Breast epithelium (tissue), 4 donors: Measurements from ENCODE around the gene ZFP69B. TPM values are rescaled to one million over a fixed set of nuclear protein-coding genes. Genes with fewer than 3 reads are reported as not detected.

Source experiments
- DNase-seq, 2 donors: peaks; one replicate each; pipeline ENCODE4 v3.0.0-alpha.2; 2019; ENCODE audit warnings: low spot score in 2 of 2
- H3K27ac ChIP-seq, 2 donors: fragments of 200-600 bp; sonication (generic) in 1 of 2; one replicate each; pipeline ENCODE4 v1.5.1; 2016 to 2019; ENCODE audit warnings: mild to moderate bottlenecking in 1 of 2
- H3K27me3 ChIP-seq, 2 donors: fragments of 200-600 bp; sonication (generic) in 1 of 2; one replicate each; pipeline versions ENCODE4 v1.5.1 to v1.6.0; 2017 to 2019; ENCODE audit warnings: control low read depth in 1 of 2, mild to moderate bottlenecking in 1 of 2
- H3K36me3 ChIP-seq: fragments of 200-600 bp; one replicate; pipeline ENCODE4 v1.5.1; 2019
- H3K4me1 ChIP-seq, 2 donors: fragments of 200-600 bp; sonication (generic); one replicate each; pipeline ENCODE4 v1.5.1; 2016 to 2019; ENCODE audit warnings: control low read depth in 1 of 2
- H3K4me3 ChIP-seq, 3 donors: fragments of 200-600 bp; sonication (generic); 1 replicate in 2 of 3; 2 replicates in 1 of 3; pipeline ENCODE4 v1.5.1; 2016 to 2019; ENCODE audit warnings: mild to moderate bottlenecking in 3 of 3, moderate library complexity in 2 of 3
- H3K9me3 ChIP-seq, 2 donors: fragments of 200-600 bp; sonication (generic) in 1 of 2; one replicate each; pipeline ENCODE4 v1.5.1; 2016 to 2019; ENCODE audit warnings: control low read depth in 1 of 2
- CTCF ChIP-seq, 3 donors: fragments of 450-650 bp; IDR thresholded peaks; one replicate each; pipeline ENCODE4 v1.5.1; 2016 to 2017; ENCODE audit warnings: antibody characterized with exemption in 3 of 3, mild to moderate bottlenecking in 3 of 3, moderate library complexity in 3 of 3
- POLR2A ChIP-seq: fragments of 450-650 bp; IDR thresholded peaks from one replicate; pipeline ENCODE4 v1.6.1; 2016; ENCODE audit warnings: antibody characterized with exemption, mild to moderate bottlenecking, moderate library complexity
- POLR2AphosphoS5 ChIP-seq, 3 donors: sonication (generic); formaldehyde crosslinking; IDR thresholded peaks; one replicate each; pipeline ENCODE4 v1.6.1; 2017; ENCODE audit warnings: antibody characterized with exemption in 3 of 3
- intact Hi-C: fragments of 100-400 bp; cut with DNase I; formaldehyde crosslinking; loops from one replicate; pipeline ENCODE4 v1.15.1; 2023; ENCODE audit warnings: low total_unique reads
- total RNA-seq, 3 donors: library from RNA; depleted of rRNA; stranded (reverse); fragments of >200 nt; gene quantifications; one replicate each; pipeline ENCODE4 v1.1.0, GENCODE V29; 2016

The ZFP69B gene
- total RNA-seq, 3 donors from 2014 or later, result 0.96 to 2.6 (median 1.2) TPM

- no peak for DNase-seq
- TF ChIP-seq POLR2A, result no peak
- TF ChIP-seq POLR2AphosphoS5 (IDR thresholded peaks at IDR 0.05), result no peak
- no peak for TF ChIP-seq CTCF (IDR thresholded peaks at IDR 0.05)
- Histone ChIP-seq H3K27me3 (no peaks in the 10 kb centered on the region), H3K36me3 (no peaks in the 10 kb centered on the region), H3K27ac (no peak overlapping the region), H3K4me1 (no peaks in the 10 kb centered on the region), H3K4me3 (no peak overlapping the region), H3K9me3 (no peaks in the 10 kb centered on the region)
- intact Hi-C loops, result no loop called here
Measured at GRCh38 chr1:40422630-40423263, 27.5 kb upstream of the ZFP69B start.

GRCh38 chr1:40423264-40423642, 27.0 kb upstream of the ZFP69B start:
- H3K4me1 ChIP-seq, result no peaks in the 10 kb centered on the region
- TF ChIP-seq POLR2A (no peak), POLR2AphosphoS5 (IDR thresholded peaks at IDR 0.05) (no peak), CTCF (IDR thresholded peaks at IDR 0.05) (no peak)
- H3K27me3 ChIP-seq, result no peaks in the 10 kb centered on the region
- no peaks in the 10 kb centered on the region for H3K9me3 ChIP-seq
- intact Hi-C loops, result no loop called here
- no peaks in the 10 kb centered on the region for H3K36me3 ChIP-seq
- DNase-seq, result no peak
- no peak overlapping the region for H3K27ac ChIP-seq
- no peak overlapping the region for H3K4me3 ChIP-seq

GRCh38 chr1:40423951-40424618, 26.2 kb upstream of the ZFP69B start:
- H3K27ac ChIP-seq, result no peak overlapping the region
- no peaks in the 10 kb centered on the region for H3K36me3 ChIP-seq
- no peak for DNase-seq
- no peaks in the 10 kb centered on the region for H3K9me3 ChIP-seq
- H3K4me1 ChIP-seq, result no peaks in the 10 kb centered on the region
- intact Hi-C loops, result no loop called here
- H3K27me3 ChIP-seq, result no peaks in the 10 kb centered on the region
- H3K4me3 ChIP-seq, result no peak overlapping the region
- no peak for TF ChIP-seq POLR2A
- no peak for TF ChIP-seq POLR2AphosphoS5 (IDR thresholded peaks at IDR 0.05)

- Histone ChIP-seq H3K4me1 (no peaks in the 10 kb centered on the region), H3K4me3 (no peak overlapping the region), H3K9me3 (no peaks in the 10 kb centered on the region), H3K36me3 (no peaks in the 10 kb centered on the region), H3K27ac (no peak overlapping the region), H3K27me3 (no peaks in the 10 kb centered on the region)
- TF ChIP-seq POLR2A, result no peak
- no peak for TF ChIP-seq CTCF (IDR thresholded peaks at IDR 0.05)
- TF ChIP-seq POLR2AphosphoS5 (IDR thresholded peaks at IDR 0.05), result no peak
- no peak for DNase-seq
- intact Hi-C loops, result no loop called here
Measured at GRCh38 chr1:40425198-40425597, 25.1 kb upstream of the ZFP69B start.

- Histone ChIP-seq H3K4me1 (no peaks in the 10 kb centered on the region), H3K9me3 (no peaks in the 10 kb centered on the region), H3K4me3 (no peak overlapping the region), H3K36me3 (no peaks in the 10 kb centered on the region), H3K27ac (no peak overlapping the region), H3K27me3 (no peaks in the 10 kb centered on the region)
- no peak for DNase-seq
- intact Hi-C loops, result no loop called here
- TF ChIP-seq POLR2A, result no peak
- no peak for TF ChIP-seq POLR2AphosphoS5 (IDR thresholded peaks at IDR 0.05)
- TF ChIP-seq CTCF (IDR thresholded peaks at IDR 0.05), result no peak
Measured at GRCh38 chr1:40431385-40431784, 18.9 kb upstream of the ZFP69B start.
